HL-60/S4 treated with phorbol 12-myristate 13-acetate at 8.2 ng/mL for 4 days and 3 days (cell line): ENCODE measurements around the gene SRGAP1.
"Not testable (repeated sequence)": the region's sequence is repeated elsewhere in the genome, so short reads cannot be mapped to it uniquely, and the experiment has no call there.

ENCODE experiments used
- in situ Hi-C: fragments of 300-500 bp; cut with MboI; formaldehyde crosslinking; loops from 2 replicates; pipeline ENCODE4 v1.15.0; 2022; ENCODE audit warnings: low sequenced_read_pairs

The SRGAP1 gene

GRCh38 chr12:64102339-64102738 lies 257.8 kb downstream of the SRGAP1 start:
- in situ Hi-C loops, result no loop called here

- in situ Hi-C loops, result no loop called here
Observed at GRCh38 chr12:64103825-64104740, 259.6 kb downstream of the SRGAP1 start.

GRCh38 chr12:64105026-64105425 lies 260.5 kb downstream of the SRGAP1 start:
- in situ Hi-C loops, result no loop called here

GRCh38 chr12:64107776-64108175 lies 263.3 kb downstream of the SRGAP1 start:
- in situ Hi-C loops, result no loop called here

GRCh38 chr12:64109706-64110105 lies 265.2 kb downstream of the SRGAP1 start:
- in situ Hi-C loops, result no loop called here

GRCh38 chr12:64110864-64111263 lies 266.4 kb downstream of the SRGAP1 start:
- in situ Hi-C loops, result no loop called here

- in situ Hi-C loops, result no loop called here
Observed at GRCh38 chr12:64116969-64117368, 272.5 kb downstream of the SRGAP1 start.

GRCh38 chr12:64120568-64120967 lies 276.1 kb downstream of the SRGAP1 start:
- in situ Hi-C loops, result no loop called here

- in situ Hi-C loops, result not testable (repeated sequence)
Observed at GRCh38 chr12:64121086-64121485, 276.6 kb downstream of the SRGAP1 start.

GRCh38 chr12:64122154-64122553 lies 277.7 kb downstream of the SRGAP1 start:
- in situ Hi-C loops, result no loop called here

- in situ Hi-C loops, result no loop called here
Observed at GRCh38 chr12:64122995-64123394, 278.5 kb downstream of the SRGAP1 start.

GRCh38 chr12:64123448-64123847 lies 278.9 kb downstream of the SRGAP1 start:
- in situ Hi-C loops, result no loop called here

GRCh38 chr12:64124511-64125197 lies 280.2 kb downstream of the SRGAP1 start:
- in situ Hi-C loops, result no loop called here

GRCh38 chr12:64125913-64126312 lies 281.4 kb downstream of the SRGAP1 start:
- in situ Hi-C loops, result no loop called here

GRCh38 chr12:64127811-64128210 lies 283.3 kb downstream of the SRGAP1 start:
- in situ Hi-C loops, result no loop called here

GRCh38 chr12:64128366-64128765 lies 283.9 kb downstream of the SRGAP1 start:
- in situ Hi-C loops, result no loop called here

- in situ Hi-C loops, result not testable (repeated sequence)
Observed at GRCh38 chr12:64130476-64130875, 286.0 kb downstream of the SRGAP1 start.

- in situ Hi-C loops, result not testable (repeated sequence)
Observed at GRCh38 chr12:64131456-64131855, 287.0 kb downstream of the SRGAP1 start.

GRCh38 chr12:64132672-64133071 lies 288.2 kb downstream of the SRGAP1 start:
- in situ Hi-C loops, result not testable (repeated sequence)

GRCh38 chr12:64137117-64137516 lies 292.6 kb downstream of the SRGAP1 start:
- in situ Hi-C loops, result no loop called here

- in situ Hi-C loops, result no loop called here
Observed at GRCh38 chr12:64139021-64139420, 294.5 kb downstream of the SRGAP1 start.

GRCh38 chr12:64142382-64142781 lies 297.9 kb downstream of the SRGAP1 start:
- in situ Hi-C loops, result no loop called here
